Type B pancreatic cell (in vitro differentiated cells): ENCODE data around the gene GNAZ. TPM values are rescaled to one million over a fixed set of nuclear protein-coding genes. Genes with fewer than 3 reads are reported as not detected.

Experiments used
- DNase-seq: peaks from one replicate; pipeline ENCODE4 v3.0.0; 2021; ENCODE audit warnings: mixed read lengths; ENCODE audit not compliant: unreplicated experiment; ENCODE audit errors: extremely low spot score
- H3K27ac Mint-ChIP-seq: 2 replicates; pipeline ENCODE4 v1.8.0; 2021; ENCODE audit warnings: mild to moderate bottlenecking, mixed read lengths
- H3K27me3 Mint-ChIP-seq: 2 replicates; pipeline ENCODE4 v1.8.0; 2021; ENCODE audit warnings: mixed read lengths
- H3K36me3 Mint-ChIP-seq: 2 replicates; pipeline ENCODE4 v1.8.0; 2021; ENCODE audit warnings: mixed read lengths
- H3K4me1 Mint-ChIP-seq: one replicate; pipeline ENCODE4 v1.8.0; 2021; ENCODE audit warnings: mixed read lengths; ENCODE audit not compliant: unreplicated experiment
- H3K4me3 Mint-ChIP-seq: 2 replicates; pipeline ENCODE4 v1.8.0; 2021; ENCODE audit warnings: mild to moderate bottlenecking, mixed read lengths
- H3K9me3 Mint-ChIP-seq: 2 replicates; pipeline ENCODE4 v1.8.0; 2021; ENCODE audit warnings: mixed read lengths
- total RNA-seq: library from RNA; stranded (reverse); gene quantifications from 2 replicates; pipeline ENCODE4 v1.2.1, GENCODE V29; 2021; ENCODE audit warnings: low replicate concordance
- TF ChIP-seq, protein P1 (sequence below): fragments of 200-600 bp; sonication (generic); conservative IDR thresholded peaks from 2 replicates; pipeline ENCODE4 v1.5.0; 2021; ENCODE audit warnings: antibody characterized with exemption, mild to moderate bottlenecking

GNAZ gene
- total RNA-seq, 1 donor from 2014 or later = 14.4 TPM

DNA sequence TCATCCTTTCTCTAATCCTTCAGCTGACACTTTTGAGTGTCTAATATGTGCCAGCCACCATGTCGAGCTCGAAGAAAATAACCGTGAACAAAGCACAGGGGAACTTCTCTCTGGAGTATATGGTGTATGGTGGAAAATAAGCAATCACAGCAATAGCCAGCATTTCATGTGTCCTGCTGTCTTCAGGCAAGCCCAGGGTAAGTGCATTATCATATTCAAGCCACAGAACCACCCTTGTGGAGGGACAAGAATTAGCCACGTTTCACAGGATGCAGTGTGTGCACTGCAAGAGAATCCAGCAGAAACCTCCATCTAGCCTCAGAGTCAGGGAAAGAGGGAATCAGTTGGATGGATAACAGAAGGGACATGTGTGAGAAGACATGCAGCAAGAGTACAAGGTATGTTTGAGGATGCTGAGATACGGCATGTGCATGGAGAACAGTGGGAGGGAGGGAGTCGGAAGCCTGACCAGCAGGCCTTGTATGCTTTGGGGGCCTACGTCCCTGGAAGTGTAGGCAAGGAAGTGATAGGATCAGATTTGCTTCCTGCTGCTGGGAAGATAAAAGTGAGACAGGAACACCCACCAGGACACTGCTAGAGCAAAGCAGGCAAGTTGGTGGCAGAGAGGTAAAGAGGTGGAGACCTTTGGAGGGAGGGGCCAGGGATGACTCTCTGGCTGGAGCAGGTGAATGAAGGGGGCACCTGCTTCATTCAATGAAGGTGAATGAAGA is 14.7 kb upstream of the GNAZ start:
- Mint-ChIP-seq H3K9me3 (no peaks in the 10 kb centered on the region), H3K36me3 (no peaks in the 10 kb centered on the region), H3K4me3 (no peak overlapping the region), H3K4me1 (no peaks in the 10 kb centered on the region), H3K27me3 (peaks cover 25% of the 10 kb centered on the region), H3K27ac (no peak overlapping the region)
- no peak for DNase-seq
- TF ChIP-seq, protein P1, sequence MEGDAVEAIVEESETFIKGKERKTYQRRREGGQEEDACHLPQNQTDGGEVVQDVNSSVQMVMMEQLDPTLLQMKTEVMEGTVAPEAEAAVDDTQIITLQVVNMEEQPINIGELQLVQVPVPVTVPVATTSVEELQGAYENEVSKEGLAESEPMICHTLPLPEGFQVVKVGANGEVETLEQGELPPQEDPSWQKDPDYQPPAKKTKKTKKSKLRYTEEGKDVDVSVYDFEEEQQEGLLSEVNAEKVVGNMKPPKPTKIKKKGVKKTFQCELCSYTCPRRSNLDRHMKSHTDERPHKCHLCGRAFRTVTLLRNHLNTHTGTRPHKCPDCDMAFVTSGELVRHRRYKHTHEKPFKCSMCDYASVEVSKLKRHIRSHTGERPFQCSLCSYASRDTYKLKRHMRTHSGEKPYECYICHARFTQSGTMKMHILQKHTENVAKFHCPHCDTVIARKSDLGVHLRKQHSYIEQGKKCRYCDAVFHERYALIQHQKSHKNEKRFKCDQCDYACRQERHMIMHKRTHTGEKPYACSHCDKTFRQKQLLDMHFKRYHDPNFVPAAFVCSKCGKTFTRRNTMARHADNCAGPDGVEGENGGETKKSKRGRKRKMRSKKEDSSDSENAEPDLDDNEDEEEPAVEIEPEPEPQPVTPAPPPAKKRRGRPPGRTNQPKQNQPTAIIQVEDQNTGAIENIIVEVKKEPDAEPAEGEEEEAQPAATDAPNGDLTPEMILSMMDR = no peak

DNA sequence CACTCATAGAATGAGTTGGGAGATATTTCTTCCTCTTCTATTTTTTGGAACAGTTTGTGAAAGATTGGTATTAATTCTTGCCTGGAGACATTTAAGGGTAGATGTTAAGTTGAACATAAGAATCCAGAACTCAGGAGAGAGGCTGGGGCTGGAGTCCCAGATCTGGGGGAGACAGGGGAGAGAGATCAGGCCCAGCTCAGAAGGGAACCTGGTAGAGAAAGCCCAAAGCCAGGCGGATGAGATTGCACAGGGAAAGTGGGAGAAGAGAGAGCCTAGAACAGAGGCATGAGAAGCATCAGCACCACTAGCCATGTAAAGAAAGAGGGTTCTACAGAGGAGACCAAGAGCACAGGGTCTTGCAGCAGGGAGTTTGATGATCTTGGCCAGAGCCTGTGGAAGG is 13.0 kb upstream of the GNAZ start:
- no peak overlapping the region for H3K27ac Mint-ChIP-seq
- H3K4me1 Mint-ChIP-seq = no peaks in the 10 kb centered on the region
- H3K4me3 Mint-ChIP-seq = no peak overlapping the region
- DNase-seq = no peak
- H3K27me3 Mint-ChIP-seq = peaks cover 14% of the 10 kb centered on the region
- H3K36me3 Mint-ChIP-seq = no peaks in the 10 kb centered on the region
- no peaks in the 10 kb centered on the region for H3K9me3 Mint-ChIP-seq
- TF ChIP-seq, protein P1 = no peak

DNA sequence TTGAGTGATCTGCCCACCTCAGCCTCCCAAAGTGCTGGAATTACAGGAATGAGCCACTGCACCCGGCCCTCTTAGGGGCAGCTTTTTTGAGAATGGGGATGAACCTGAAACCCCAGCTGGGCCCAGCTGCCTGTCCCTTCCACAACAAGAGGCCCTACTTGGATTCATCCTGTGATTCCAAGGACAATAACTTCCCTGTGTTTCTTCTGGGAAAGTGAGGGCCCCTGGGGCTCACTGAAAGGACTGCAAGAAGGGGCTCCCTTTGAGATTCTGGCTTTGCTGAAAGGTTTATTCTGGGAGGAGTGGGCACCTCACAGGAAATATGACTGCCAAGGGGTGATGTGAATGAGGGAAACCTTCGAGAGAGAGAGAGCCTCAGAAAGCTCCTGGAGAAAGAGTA is 12.3 kb upstream of the GNAZ start:
- DNase-seq = no peak
- TF ChIP-seq, protein P1 = no peak
- Mint-ChIP-seq H3K36me3 (no peaks in the 10 kb centered on the region), H3K27me3 (peaks cover 12% of the 10 kb centered on the region), H3K27ac (no peak overlapping the region), H3K9me3 (no peaks in the 10 kb centered on the region), H3K4me1 (no peaks in the 10 kb centered on the region), H3K4me3 (no peak overlapping the region)

DNA sequence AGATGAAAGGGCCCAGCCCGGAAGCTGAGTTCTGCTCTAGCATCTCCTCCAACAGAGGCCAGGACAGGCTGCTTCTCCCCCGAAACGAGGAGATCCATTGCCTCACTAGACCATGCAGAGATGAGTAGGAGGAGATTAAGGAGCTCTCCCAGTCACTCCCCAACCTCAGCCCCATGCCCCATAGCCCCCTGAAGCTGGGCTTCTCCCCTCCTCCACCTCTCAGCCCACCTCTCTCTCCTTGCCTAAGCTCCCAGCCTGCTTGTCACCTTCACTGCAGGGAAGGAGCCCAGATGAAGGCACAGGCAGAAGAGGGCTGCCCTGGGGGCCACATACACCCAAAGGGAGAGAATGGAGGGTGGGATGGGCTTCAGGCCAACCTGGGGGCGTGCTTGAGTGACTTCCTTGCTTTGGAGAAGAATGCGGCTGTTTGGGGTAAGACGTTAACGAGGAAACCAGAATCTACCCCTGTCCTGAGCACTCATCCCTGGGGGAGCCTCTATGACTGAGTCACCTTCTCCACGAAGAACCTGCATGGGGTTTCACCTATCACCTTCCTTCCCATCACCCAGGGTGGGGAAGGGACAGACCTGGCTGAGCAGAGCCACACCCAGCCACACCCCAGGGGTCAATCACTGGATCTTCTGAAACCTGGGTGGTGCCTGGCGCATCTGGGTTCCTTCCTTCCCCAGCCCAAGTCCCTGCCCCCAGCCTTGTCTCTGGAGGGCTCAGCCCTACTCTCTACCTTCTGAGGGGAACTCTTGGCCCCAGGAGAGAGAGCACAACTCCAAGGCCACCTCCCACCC is 11.6 kb upstream of the GNAZ start:
- TF ChIP-seq, protein P1 = no peak
- no peaks in the 10 kb centered on the region for H3K4me1 Mint-ChIP-seq
- H3K9me3 Mint-ChIP-seq = no peaks in the 10 kb centered on the region
- H3K36me3 Mint-ChIP-seq = no peaks in the 10 kb centered on the region
- DNase-seq = peak; percentile 57
- no peak overlapping the region for H3K27ac Mint-ChIP-seq
- H3K27me3 Mint-ChIP-seq = peaks cover 9% of the 10 kb centered on the region
- no peak overlapping the region for H3K4me3 Mint-ChIP-seq

DNA sequence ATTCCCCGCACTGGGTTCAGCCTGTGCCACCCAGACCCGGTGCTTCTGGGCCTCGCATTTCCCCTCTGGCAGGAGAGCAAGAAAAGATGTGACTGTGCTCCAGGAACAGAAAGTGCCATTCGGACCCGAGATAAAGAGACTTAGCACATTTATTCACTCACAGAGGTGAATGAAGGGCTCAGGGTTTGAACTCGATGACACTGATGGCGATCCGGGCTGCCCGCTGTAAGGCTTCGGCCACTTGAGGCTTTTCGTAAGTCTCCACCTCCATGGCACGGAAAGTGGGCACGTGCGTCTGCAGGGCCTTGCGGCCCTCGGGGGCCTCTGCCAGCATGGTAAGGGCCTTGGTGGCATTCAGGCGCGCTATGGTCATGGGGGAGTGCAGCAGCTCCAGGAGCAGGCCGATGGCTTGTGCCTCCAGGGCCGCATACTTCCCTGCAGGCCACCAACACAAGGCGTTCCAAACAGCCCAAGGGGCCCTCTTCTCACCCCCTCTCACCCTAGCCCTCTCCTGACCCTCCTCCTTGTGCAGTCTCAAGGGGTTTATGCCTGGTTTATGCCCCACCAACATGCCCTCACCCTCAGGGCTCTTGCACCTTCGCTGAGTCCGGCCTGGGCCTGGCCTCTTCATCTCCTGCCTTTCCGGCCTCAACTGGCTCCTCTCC is 10.9 kb upstream of the GNAZ start:
- no peaks in the 10 kb centered on the region for H3K36me3 Mint-ChIP-seq
- no peak overlapping the region for H3K4me3 Mint-ChIP-seq
- H3K27me3 Mint-ChIP-seq = peaks cover 9% of the 10 kb centered on the region
- no peak overlapping the region for H3K27ac Mint-ChIP-seq
- no peaks in the 10 kb centered on the region for H3K9me3 Mint-ChIP-seq
- TF ChIP-seq, protein P1 = no peak
- H3K4me1 Mint-ChIP-seq = no peaks in the 10 kb centered on the region
- peak; percentile 49 for DNase-seq
